Activated CD8-positive, alpha-beta T cell treated with anti-CD3 and anti-CD28 coated beads for 36 hours (primary cell): Measurements from ENCODE around the gene TEX50. TPM values are rescaled to one million over a fixed set of nuclear protein-coding genes. Genes with fewer than 3 reads are reported as not detected.

ENCODE experiments used
- ATAC-seq: fragments of 200-7000 bp; cut with Tn5 transposase; one replicate; pipeline ENCODE4 v1.10.0; 2021; ENCODE audit warnings: mild to moderate bottlenecking, moderate library complexity
- CTCF ChIA-PET: fragments of 350-600 bp; sonication (Branson Sonifier 250); formaldehyde crosslinking; loops from one replicate; lab custom pipeline; 2021; ENCODE audit warnings: antibody characterized with exemption; lab: Charles Lee
- POLR2A ChIA-PET: fragments of 350-600 bp; sonication (Branson Sonifier 250); formaldehyde crosslinking; loops from one replicate; lab custom pipeline; 2021; ENCODE audit warnings: antibody characterized with exemption; lab: Charles Lee
- DNase-seq: peaks from one replicate; pipeline ENCODE4 v3.0.0-alpha.2; 2020
- H3K27ac Mint-ChIP-seq: one replicate; pipeline ENCODE4 v1.8.0; 2021; ENCODE audit warnings: mild to moderate bottlenecking, mixed read lengths
- H3K27me3 Mint-ChIP-seq: one replicate; pipeline ENCODE4 v1.8.0; 2021; ENCODE audit warnings: mixed read lengths
- H3K36me3 Mint-ChIP-seq: one replicate; pipeline ENCODE4 v1.8.0; 2021; ENCODE audit warnings: low read depth, mixed read lengths
- H3K4me1 Mint-ChIP-seq: one replicate; pipeline ENCODE4 v1.8.0; 2021; ENCODE audit warnings: low read depth, mixed read lengths
- H3K4me3 Mint-ChIP-seq: one replicate; pipeline ENCODE4 v1.8.0; 2021; ENCODE audit warnings: mild to moderate bottlenecking, moderate library complexity, mixed read lengths
- H3K9me3 Mint-ChIP-seq: one replicate; pipeline ENCODE4 v1.8.0; 2021; ENCODE audit warnings: mixed read lengths
- CTCF ChIP-seq: fragments of 200-600 bp; IDR thresholded peaks from one replicate; pipeline ENCODE4 v1.8.0; 2022; ENCODE audit warnings: antibody characterized with exemption, mild to moderate bottlenecking
- intact Hi-C: fragments of 100-400 bp; cut with micrococcal nuclease; formaldehyde crosslinking; loops from one replicate; pipeline ENCODE4 v1.10.0; 2022
- total RNA-seq, 2 experiments: library from RNA; stranded (reverse); gene quantifications; one replicate each; pipeline ENCODE4 v1.2.3, GENCODE V29; 2021

TEX50 gene
- total RNA-seq, 2 experiments from 2014 or later = not detected

DNA sequence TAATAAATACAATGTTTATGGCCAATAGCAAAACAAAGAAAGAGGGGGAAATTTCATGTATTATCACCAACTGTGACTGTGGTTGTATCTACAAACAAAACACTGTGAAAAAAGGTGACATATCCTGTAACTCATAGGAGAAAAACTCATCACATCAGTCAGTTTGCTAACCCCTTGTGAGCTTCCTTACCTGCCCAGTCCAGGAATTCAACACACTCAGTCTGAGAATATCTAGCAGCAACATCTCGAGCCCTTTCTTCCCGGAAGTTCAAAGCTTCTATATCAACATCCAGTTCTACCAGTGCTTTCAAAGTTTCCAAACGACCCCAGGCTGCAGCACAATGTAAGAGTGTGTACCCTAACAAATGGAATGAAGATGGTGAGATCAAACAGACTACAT is 11.5 kb downstream of the TEX50 start:
- no peaks in the 10 kb centered on the region for H3K36me3 Mint-ChIP-seq
- ChIA-PET POLR2A (no interaction called here), CTCF (no interaction called here)
- no peaks in the 10 kb centered on the region for H3K27me3 Mint-ChIP-seq
- intact Hi-C loops = no loop called here
- H3K27ac Mint-ChIP-seq = no peak overlapping the region
- H3K4me1 Mint-ChIP-seq = no peaks in the 10 kb centered on the region
- H3K4me3 Mint-ChIP-seq = no peak overlapping the region
- H3K9me3 Mint-ChIP-seq = peaks cover 3% of the 10 kb centered on the region
- ATAC-seq (no peak), DNase-seq (no peak)
- TF ChIP-seq CTCF = no peak

DNA sequence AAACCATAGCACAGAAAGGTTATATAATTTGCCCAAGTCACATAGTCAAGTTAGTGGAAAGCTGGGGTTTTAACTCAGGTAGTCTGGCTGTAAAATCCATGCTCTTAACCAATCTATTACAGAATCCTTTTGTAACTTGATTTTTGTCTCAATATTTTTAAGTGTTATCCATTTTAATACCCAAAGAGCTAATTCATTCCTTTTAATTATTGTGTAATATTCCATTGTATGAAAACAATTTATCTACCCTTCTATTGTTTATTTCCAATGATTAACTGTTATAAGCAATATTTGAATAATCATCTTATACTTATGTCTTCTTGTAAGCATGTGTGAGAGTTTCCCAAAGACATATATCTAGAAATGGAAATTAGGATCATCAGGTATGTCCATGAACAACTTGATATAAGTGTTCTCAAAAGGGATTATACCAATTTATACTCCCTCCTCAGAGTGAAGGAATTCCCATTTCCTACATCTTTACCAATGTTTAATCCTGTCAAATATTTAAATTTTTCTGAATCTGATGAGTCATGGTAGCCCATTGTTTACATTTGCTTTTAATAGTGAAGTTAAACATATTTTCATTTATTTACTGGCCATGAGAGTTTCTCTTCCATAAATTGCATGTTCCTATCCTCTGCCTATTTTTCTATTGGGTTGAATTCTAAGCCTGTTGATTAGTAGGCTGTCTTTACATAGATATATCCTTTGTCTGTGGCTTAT is 13.9 kb downstream of the TEX50 start:
- ChIA-PET CTCF (no interaction called here), POLR2A (no interaction called here)
- Mint-ChIP-seq H3K9me3 (no peaks in the 10 kb centered on the region), H3K4me1 (no peaks in the 10 kb centered on the region), H3K27ac (no peak overlapping the region), H3K4me3 (no peak overlapping the region), H3K36me3 (no peaks in the 10 kb centered on the region), H3K27me3 (no peaks in the 10 kb centered on the region)
- no peak for ATAC-seq
- intact Hi-C loops = no loop called here
- DNase-seq = no peak
- TF ChIP-seq CTCF = no peak

GRCh38 chr1:173660306-173660705 is 25.2 kb downstream of the TEX50 start:
- ATAC-seq (no peak), DNase-seq (no peak)
- intact Hi-C loops = no loop called here
- TF ChIP-seq CTCF = no peak
- Mint-ChIP-seq H3K27ac (no peak overlapping the region), H3K27me3 (no peaks in the 10 kb centered on the region), H3K4me3 (no peak overlapping the region), H3K36me3 (no peaks in the 10 kb centered on the region), H3K4me1 (no peaks in the 10 kb centered on the region), H3K9me3 (no peaks in the 10 kb centered on the region)
- ChIA-PET POLR2A (no interaction called here), CTCF (no interaction called here)

- ChIA-PET POLR2A (no interaction called here), CTCF (no interaction called here)
- intact Hi-C loops = no loop called here
- ATAC-seq (no peak), DNase-seq (no peak)
- H3K36me3 Mint-ChIP-seq = no peaks in the 10 kb centered on the region
- H3K4me1 Mint-ChIP-seq = no peaks in the 10 kb centered on the region
- no peak overlapping the region for H3K4me3 Mint-ChIP-seq
- no peak overlapping the region for H3K27ac Mint-ChIP-seq
- no peaks in the 10 kb centered on the region for H3K27me3 Mint-ChIP-seq
- H3K9me3 Mint-ChIP-seq = no peaks in the 10 kb centered on the region
- no peak for TF ChIP-seq CTCF
Observed at GRCh38 chr1:173661271-173661670, 26.1 kb downstream of the TEX50 start.

GRCh38 chr1:173661763-173662162 is 26.6 kb downstream of the TEX50 start:
- intact Hi-C loops = no loop called here
- Mint-ChIP-seq H3K27me3 (no peaks in the 10 kb centered on the region), H3K27ac (no peak overlapping the region), H3K9me3 (no peaks in the 10 kb centered on the region), H3K4me1 (no peaks in the 10 kb centered on the region), H3K36me3 (no peaks in the 10 kb centered on the region), H3K4me3 (no peak overlapping the region)
- no peak for TF ChIP-seq CTCF
- POLR2A ChIA-PET = no interaction called here
- CTCF ChIA-PET = no interaction called here
- ATAC-seq = no peak
- DNase-seq = no peak
